WTC11 (cell line): ENCODE data around the gene EDIL3. TPM values are rescaled to one million over a fixed set of nuclear protein-coding genes. Genes with fewer than 3 reads are reported as not detected.

ENCODE experiments used
- ATAC-seq: fragments of 200-7000 bp; cut with Tn5 transposase; 2 replicates; pipeline ENCODE4 v1.10.0; 2021; ENCODE audit warnings: mild to moderate bottlenecking, moderate library complexity
- CTCF ChIA-PET: fragments of 300-600 bp; sonication (Branson Sonifier 250); formaldehyde crosslinking; loops from one replicate; lab custom pipeline; 2021; ENCODE audit warnings: antibody characterized with exemption; lab: Charles Lee
- POLR2A ChIA-PET: fragments of 350-600 bp; sonication (Branson Sonifier 250); formaldehyde crosslinking; loops from one replicate; lab custom pipeline; 2021; ENCODE audit warnings: antibody characterized with exemption; lab: Charles Lee
- DNase-seq: peaks from one replicate; pipeline ENCODE4 v3.0.0; 2021; ENCODE audit warnings: low spot score
- H3K27ac Mint-ChIP-seq: 2 replicates; pipeline ENCODE4 v1.8.0; 2021; ENCODE audit warnings: mixed read lengths
- H3K27me3 Mint-ChIP-seq: 2 replicates; pipeline ENCODE4 v1.8.0; 2021; ENCODE audit warnings: low read depth, mild to moderate bottlenecking, moderate library complexity, mixed read lengths
- H3K36me3 Mint-ChIP-seq: 2 replicates; pipeline ENCODE4 v1.8.0; 2021; ENCODE audit warnings: mixed read lengths
- H3K4me1 Mint-ChIP-seq: 2 replicates; pipeline ENCODE4 v1.8.0; 2022; ENCODE audit warnings: mixed read lengths
- H3K4me3 Mint-ChIP-seq: 2 replicates; pipeline ENCODE4 v1.8.0; 2021; ENCODE audit warnings: mild to moderate bottlenecking, moderate library complexity, mixed read lengths
- H3K9me3 Mint-ChIP-seq: 2 replicates; pipeline ENCODE4 v1.8.0; 2021; ENCODE audit warnings: mixed read lengths
- E2F1 ChIP-seq: sonication (generic); formaldehyde crosslinking; IDR thresholded peaks from 2 replicates; pipeline ENCODE4 v1.8.0; 2022; ENCODE audit warnings: mild to moderate bottlenecking, missing genetic modification reagents
- EMX1 ChIP-seq: fragments of 250-450 bp; sonication (Bioruptor Pico); IDR thresholded peaks from 2 replicates; pipeline ENCODE4 v1.8.0; 2021; ENCODE audit warnings: mild to moderate bottlenecking
- HMGXB4 ChIP-seq: sonication (generic); formaldehyde crosslinking; IDR thresholded peaks from 2 replicates; pipeline ENCODE4 v1.8.1; 2023; ENCODE audit warnings: mild to moderate bottlenecking, moderate library complexity, missing genetic modification reagents
- MYBL2 ChIP-seq: sonication (generic); formaldehyde crosslinking; IDR thresholded peaks from 2 replicates; pipeline ENCODE4 v1.8.1; 2023; ENCODE audit warnings: mild to moderate bottlenecking, moderate library complexity, missing genetic modification reagents
- PRDM15 ChIP-seq: sonication (generic); formaldehyde crosslinking; IDR thresholded peaks from 2 replicates; pipeline ENCODE4 v1.8.0; 2022; ENCODE audit warnings: missing genetic modification reagents
- PRRX2 ChIP-seq: fragments of 250-450 bp; sonication (Bioruptor Pico); IDR thresholded peaks from 2 replicates; pipeline ENCODE4 v1.8.0; 2021; ENCODE audit warnings: mild to moderate bottlenecking
- ZNF263 ChIP-seq: sonication (generic); formaldehyde crosslinking; IDR thresholded peaks from 2 replicates; pipeline ENCODE4 v1.8.1; 2022; ENCODE audit warnings: low read depth, mild to moderate bottlenecking, moderate library complexity, missing genetic modification reagents
- ZNF396 ChIP-seq: fragments of 250-450 bp; sonication (Bioruptor Pico); IDR thresholded peaks from 2 replicates; pipeline ENCODE4 v1.8.0; 2021; ENCODE audit warnings: mild to moderate bottlenecking, moderate library complexity, borderline replicate concordance
- ZNF512 ChIP-seq: sonication (generic); formaldehyde crosslinking; IDR thresholded peaks from 2 replicates; pipeline ENCODE4 v1.8.1; 2022; ENCODE audit warnings: missing genetic modification reagents, borderline replicate concordance
- total RNA-seq: library from RNA; stranded (reverse); gene quantifications from 3 replicates; pipeline ENCODE4 v1.2.3, GENCODE V29; 2021
- TF ChIP-seq, protein P1 (sequence below): sonication (generic); formaldehyde crosslinking; IDR thresholded peaks from 2 replicates; pipeline ENCODE4 v1.8.0; 2023; ENCODE audit warnings: mild to moderate bottlenecking, missing genetic modification reagents
- TF ChIP-seq, protein P2 (sequence below): fragments of 250-450 bp; sonication (Bioruptor Pico); IDR thresholded peaks from 2 replicates; pipeline ENCODE4 v1.9.0; 2021; ENCODE audit warnings: mild to moderate bottlenecking
- TF ChIP-seq, protein P3 (sequence below): sonication (generic); formaldehyde crosslinking; IDR thresholded peaks from 2 replicates; pipeline ENCODE4 v1.8.1; 2023; ENCODE audit warnings: mild to moderate bottlenecking, missing genetic modification reagents, moderate library complexity
- TF ChIP-seq, protein P4 (sequence below): fragments of 250-450 bp; sonication (Bioruptor Pico); IDR thresholded peaks from 2 replicates; pipeline ENCODE4 v1.9.0; 2021; ENCODE audit warnings: moderate library complexity, mild to moderate bottlenecking, inconsistent platforms, borderline replicate concordance

EDIL3 gene
- total RNA-seq, 1 experiment from 2014 or later, result 48.3 TPM

GRCh38 chr5:84433461-84433860, 48.8 kb upstream of the EDIL3 start (continued):
- TF ChIP-seq EMX1 (CRISPR knock-in tag) (no peak), HMGXB4 (CRISPR knock-in tag) (no peak), ZNF396 (CRISPR knock-in tag) (no peak), ZNF512 (no peak), MYBL2 (CRISPR knock-in tag) (no peak), E2F1 (CRISPR knock-in tag) (no peak)
- TF ChIP-seq, protein P1, sequence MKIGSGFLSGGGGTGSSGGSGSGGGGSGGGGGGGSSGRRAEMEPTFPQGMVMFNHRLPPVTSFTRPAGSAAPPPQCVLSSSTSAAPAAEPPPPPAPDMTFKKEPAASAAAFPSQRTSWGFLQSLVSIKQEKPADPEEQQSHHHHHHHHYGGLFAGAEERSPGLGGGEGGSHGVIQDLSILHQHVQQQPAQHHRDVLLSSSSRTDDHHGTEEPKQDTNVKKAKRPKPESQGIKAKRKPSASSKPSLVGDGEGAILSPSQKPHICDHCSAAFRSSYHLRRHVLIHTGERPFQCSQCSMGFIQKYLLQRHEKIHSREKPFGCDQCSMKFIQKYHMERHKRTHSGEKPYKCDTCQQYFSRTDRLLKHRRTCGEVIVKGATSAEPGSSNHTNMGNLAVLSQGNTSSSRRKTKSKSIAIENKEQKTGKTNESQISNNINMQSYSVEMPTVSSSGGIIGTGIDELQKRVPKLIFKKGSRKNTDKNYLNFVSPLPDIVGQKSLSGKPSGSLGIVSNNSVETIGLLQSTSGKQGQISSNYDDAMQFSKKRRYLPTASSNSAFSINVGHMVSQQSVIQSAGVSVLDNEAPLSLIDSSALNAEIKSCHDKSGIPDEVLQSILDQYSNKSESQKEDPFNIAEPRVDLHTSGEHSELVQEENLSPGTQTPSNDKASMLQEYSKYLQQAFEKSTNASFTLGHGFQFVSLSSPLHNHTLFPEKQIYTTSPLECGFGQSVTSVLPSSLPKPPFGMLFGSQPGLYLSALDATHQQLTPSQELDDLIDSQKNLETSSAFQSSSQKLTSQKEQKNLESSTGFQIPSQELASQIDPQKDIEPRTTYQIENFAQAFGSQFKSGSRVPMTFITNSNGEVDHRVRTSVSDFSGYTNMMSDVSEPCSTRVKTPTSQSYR (CRISPR knock-in tag), result no peak
- TF ChIP-seq, protein P2, sequence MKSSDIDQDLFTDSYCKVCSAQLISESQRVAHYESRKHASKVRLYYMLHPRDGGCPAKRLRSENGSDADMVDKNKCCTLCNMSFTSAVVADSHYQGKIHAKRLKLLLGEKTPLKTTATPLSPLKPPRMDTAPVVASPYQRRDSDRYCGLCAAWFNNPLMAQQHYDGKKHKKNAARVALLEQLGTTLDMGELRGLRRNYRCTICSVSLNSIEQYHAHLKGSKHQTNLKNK (CRISPR knock-in tag), result no peak
- TF ChIP-seq, all 79 proteins: peak for 0

- no peaks in the 10 kb centered on the region for H3K27me3 Mint-ChIP-seq
- CTCF ChIA-PET, result no interaction called here
- peaks cover 10% of the 10 kb centered on the region for H3K4me1 Mint-ChIP-seq
- no peak overlapping the region for H3K27ac Mint-ChIP-seq
- peaks cover 9% of the 10 kb centered on the region for H3K36me3 Mint-ChIP-seq
- ATAC-seq (no peak), DNase-seq (no peak)
- TF ChIP-seq, protein P3, sequence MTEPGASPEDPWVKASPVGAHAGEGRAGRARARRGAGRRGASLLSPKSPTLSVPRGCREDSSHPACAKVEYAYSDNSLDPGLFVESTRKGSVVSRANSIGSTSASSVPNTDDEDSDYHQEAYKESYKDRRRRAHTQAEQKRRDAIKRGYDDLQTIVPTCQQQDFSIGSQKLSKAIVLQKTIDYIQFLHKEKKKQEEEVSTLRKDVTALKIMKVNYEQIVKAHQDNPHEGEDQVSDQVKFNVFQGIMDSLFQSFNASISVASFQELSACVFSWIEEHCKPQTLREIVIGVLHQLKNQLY, result no peak
- TF ChIP-seq ZNF263 (CRISPR knock-in tag), result no peak
- TF ChIP-seq, protein P4, sequence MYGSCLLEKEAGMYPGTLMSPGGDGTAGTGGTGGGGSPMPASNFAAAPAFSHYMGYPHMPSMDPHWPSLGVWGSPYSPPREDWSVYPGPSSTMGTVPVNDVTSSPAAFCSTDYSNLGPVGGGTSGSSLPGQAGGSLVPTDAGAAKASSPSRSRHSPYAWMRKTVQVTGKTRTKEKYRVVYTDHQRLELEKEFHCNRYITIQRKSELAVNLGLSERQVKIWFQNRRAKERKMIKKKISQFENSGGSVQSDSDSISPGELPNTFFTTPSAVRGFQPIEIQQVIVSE (CRISPR knock-in tag), result no peak
- POLR2A ChIA-PET, result no interaction called here
- H3K9me3 Mint-ChIP-seq, result peaks cover 24% of the 10 kb centered on the region
- no peak overlapping the region for H3K4me3 Mint-ChIP-seq
These were observed 46.4 kb upstream of the EDIL3 start for GRCh38 chr5:84430863-84431663.

GRCh38 chr5:84430079-84430478, 45.4 kb upstream of the EDIL3 start:
- ChIA-PET CTCF (no interaction called here), POLR2A (no interaction called here)
- Mint-ChIP-seq H3K36me3 (peaks cover 9% of the 10 kb centered on the region), H3K4me1 (peaks cover 11% of the 10 kb centered on the region), H3K27ac (no peak overlapping the region; the same call in 1 of the 2 replicates), H3K27me3 (no peaks in the 10 kb centered on the region), H3K4me3 (no peak overlapping the region), H3K9me3 (peaks cover 20% of the 10 kb centered on the region)
- no peak; the same call in 1 of the 2 replicates for ATAC-seq
- no peak for DNase-seq
- TF ChIP-seq MYBL2 (CRISPR knock-in tag) (no peak), PRDM15 (CRISPR knock-in tag) (no peak), PRRX2 (CRISPR knock-in tag) (no peak)
